Pulmonary artery endothelial cell (primary cell): Measurements from ENCODE around the gene KRTAP10-8. TPM values are rescaled to one million over a fixed set of nuclear protein-coding genes. Genes with fewer than 3 reads are reported as not detected.
"Not testable (repeated sequence)": the region's sequence is repeated elsewhere in the genome, so short reads cannot be mapped to it uniquely, and the experiment has no call there.

ENCODE experiments used
- DNase-seq: peaks from one replicate; pipeline ENCODE4 v3.0.0-alpha.2; 2011; ENCODE audit warnings: low read depth, low spot score
- total RNA-seq: library from RNA; depleted of rRNA; stranded (reverse); fragments of >200 nt; gene quantifications from 2 replicates; pipeline ENCODE4 v1.2.3, GENCODE V29; 2014

Gene KRTAP10-8
- total RNA-seq, 1 donor from 2014 or later: not detected

DNA sequence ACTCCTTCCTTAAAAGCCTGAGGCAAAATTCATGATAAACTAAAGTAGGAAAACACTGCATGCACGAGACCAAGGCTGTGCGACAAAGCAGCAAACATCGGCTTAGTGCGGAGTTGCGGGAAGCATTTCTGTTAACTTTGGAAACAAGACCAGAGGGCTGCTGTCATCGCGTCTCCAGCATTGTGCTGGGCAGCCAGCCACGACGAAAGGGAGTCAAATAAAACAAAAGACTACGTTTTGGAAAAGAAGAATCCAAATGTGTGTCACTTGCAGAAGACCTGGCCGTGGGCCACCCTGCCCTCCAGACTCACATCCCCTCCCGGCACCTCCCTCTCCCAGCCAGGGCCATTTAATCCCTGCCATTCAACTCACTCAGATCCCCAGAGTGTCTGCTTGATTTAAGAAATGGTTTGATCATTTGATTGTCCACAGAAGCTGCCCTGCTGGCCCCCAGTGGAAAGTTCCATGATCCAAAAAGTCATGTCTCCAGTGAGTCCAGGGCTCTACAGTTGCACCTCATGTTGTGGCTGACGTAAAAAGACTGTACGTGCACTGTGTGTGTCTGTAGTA is 31.9 kb downstream of the KRTAP10-8 start:
- DNase-seq: no peak

DNA sequence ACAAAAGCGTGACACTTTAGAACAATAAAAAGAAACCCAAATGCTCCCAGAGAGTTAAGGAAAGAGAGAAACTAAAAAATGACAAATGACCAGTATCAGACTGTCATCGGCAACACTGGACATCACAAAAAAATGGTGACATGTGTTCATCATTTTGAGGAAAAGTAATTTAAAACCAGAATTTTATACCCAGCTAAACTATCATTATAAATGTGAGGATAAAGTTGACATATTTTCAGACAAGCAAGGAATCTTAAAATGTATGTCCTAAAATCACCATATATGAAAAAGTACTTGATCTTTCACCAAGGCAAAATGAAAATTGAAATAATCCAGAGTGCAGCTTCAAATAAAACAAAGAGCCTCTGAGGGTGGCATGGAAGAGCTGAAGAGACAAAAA is 33.0 kb downstream of the KRTAP10-8 start:
- DNase-seq: no peak

DNA sequence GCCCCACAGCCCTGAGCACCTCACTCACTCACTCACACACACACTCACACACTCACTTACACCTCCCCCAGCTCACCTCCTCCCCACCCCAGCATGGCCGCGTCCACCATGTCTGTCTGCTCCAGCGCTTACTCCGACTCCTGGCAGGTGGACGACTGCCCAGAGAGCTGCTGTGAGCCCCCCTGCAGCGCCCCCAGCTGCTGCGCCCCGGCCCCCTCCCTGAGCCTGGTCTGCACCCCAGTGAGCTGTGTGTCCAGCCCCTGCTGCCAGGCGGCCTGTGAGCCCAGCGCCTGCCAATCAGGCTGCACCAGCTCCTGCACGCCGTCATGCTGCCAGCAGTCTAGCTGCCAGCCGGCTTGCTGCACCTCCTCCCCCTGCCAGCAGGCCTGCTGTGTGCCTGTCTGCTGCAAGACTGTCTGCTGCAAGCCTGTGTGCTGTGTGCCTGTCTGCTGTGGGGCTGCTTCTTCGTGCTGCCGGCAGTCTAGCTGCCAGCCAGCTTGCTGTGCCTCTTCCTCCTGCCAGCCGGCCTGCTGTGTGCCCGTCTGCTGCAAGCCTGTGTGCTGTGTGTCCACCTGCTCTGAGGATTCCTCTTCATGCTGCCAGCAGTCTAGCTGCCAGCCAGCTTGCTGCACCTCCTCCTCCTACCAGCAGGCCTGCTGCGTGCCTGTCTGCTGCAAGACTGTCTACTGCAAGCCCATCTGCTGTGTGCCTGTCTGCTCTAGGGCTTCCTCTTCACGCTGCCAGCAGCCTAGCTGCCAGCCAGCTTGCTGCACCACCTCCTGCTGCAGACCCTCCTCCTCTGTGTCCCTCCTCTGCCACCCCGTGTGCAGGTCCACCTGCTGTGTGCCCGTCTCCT is 34.7 kb downstream of the KRTAP10-8 start, which contains the start of gene KRTAP10-11:
KRTAP10-11 (plus strand) TSS at position 49 of the 856 bp plus-strand sequence; CDS start at position 94, 45 bp downstream.
- not testable (repeated sequence) for DNase-seq

DNA sequence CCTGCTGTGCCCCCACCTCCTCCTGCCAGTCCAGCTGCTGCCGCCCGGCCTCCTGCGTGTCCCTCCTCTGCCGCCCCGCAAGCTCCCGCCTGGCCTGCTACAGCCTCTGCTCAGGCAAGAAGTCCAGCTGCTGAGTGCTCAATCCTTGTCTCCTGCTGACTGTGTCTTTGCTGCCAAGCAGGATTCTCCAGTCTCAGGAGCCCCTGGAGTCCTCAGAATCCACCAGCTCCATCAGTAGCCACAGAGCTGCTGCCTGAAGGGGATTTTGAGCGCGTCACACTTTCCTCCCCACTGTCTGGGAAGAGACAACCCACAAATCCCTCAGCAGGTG is 35.3 kb downstream of the KRTAP10-8 start:
- no peak for DNase-seq

DNA sequence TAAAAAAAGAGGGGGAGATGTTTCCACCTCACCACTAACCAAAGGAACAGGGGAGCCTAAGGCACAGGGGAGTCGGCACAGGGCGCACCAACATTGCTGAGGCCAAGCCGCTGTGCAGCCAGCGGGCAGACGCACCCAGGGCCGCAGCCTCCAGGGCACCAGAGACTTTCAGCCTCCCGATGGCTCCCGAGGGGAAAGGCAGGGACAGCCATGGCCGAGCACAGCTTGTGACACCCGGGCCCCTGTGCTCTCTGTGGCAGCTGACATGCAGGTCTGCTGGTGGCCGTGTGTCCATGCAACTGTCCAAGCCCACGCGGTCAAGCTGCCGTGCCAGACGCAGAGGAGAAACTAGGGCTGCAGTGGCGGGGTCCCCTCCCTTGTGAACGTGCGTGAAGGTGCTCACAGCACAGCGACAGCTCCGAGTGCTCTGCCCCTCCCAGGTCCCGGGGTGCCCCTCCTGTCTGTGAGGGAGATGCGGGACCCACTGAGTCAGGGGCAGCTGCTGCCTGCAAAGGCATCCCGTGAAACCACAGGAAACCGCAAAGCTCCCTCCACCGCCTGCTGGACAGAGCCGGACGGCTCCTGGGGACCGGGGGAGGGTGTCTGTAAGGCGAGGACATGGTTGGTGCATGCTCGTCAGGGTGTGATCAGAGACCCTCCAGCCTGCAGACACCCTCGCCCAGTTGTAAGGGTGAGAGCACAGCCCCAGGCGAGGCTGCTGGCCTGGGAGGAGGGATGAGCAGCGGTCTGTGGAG is 36.9 kb downstream of the KRTAP10-8 start:
- no peak for DNase-seq

DNA sequence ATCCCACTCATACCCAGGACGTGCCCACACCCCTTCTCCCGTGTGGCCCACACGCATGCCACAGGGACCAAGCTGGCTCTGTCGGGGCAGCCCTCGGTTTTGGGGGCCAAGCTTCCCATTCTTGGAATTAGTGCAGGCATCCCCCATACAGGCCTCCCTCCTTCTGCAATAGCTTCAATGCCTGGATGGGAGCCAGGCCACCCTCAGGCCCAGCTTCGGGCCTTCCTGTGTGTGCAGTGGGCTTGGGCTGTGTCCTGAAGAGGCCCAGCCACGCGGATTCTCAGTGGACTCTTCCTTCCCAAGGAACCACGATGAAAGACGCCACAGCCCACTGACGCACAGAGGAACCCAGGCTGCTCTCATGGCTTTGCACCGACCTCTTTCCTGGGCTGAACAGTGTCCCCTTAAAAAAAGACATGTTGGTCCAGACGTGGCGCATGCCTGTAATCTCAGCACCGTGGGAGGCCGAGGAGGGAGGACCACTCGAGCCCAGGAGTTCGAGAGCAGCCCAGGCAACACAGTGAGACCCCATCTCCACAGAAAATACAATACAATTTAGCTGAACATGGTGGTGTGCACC is 37.7 kb downstream of the KRTAP10-8 start:
- no peak for DNase-seq

DNA sequence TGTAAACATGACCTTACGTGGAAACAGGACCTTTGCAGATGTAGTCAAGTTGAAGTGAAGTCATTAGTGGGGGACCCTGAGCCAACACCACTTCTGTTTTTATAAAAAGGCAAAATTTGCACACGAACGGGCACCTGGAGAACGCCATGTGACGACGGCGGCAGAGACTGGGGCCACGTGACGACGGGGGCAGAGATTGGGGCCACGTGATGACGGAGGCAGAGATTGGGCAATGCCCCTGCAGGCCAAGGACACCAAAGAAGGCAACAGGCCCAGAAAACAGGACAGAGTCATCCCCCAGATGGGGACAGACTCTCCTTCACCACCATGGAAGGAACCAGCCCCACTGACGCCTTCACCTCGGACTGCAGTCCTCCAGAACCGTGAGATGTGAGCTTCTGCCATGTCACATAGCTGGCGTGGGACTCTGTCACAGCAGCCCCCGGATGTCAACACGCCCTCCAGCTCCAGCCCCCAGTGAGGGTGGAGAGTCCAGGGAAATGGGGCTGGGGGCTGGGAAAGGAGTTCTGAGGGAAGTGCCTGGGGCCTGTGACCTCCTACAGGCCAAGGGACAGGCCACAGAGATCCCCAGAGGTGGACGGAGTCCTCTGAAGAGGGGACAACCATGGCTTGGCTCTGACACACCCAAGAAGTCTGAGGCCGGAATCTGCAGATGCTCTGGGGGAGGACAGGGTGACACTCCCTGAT is 38.5 kb downstream of the KRTAP10-8 start:
- no peak for DNase-seq

DNA sequence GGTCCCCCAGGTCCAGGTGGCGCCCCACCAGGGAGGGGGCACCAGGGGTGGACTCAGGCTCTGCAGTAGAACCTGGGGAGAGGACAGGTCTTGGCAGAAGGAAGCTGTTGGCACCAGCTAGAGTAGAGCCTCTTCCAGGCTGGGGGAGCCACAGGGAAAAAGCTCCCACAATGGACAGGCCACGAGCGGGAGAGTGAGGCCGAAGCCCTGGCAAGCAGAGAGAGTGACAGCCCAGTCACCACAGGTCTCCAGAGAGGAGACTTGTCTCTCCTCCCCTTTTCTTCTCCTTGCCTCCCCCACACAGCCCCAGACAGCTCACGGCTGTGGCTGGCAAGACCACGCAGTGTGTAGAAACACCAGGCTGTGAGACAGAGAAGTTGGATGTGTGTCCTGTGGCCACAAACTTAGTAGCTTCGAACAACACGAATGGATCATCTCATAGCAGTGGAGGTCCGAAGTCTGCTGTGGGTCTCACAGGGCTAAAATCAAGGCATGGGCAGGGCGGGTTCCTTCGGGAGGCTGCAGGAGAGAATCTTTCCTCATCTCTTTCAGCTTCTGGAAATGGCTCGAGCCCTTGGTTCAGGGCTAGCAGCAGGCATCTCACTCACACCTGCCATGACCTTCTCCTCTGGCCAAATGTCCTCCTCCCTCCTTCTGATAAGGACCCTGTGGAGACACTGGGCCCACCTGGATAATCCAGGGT is 39.2 kb downstream of the KRTAP10-8 start:
- DNase-seq: no peak

DNA sequence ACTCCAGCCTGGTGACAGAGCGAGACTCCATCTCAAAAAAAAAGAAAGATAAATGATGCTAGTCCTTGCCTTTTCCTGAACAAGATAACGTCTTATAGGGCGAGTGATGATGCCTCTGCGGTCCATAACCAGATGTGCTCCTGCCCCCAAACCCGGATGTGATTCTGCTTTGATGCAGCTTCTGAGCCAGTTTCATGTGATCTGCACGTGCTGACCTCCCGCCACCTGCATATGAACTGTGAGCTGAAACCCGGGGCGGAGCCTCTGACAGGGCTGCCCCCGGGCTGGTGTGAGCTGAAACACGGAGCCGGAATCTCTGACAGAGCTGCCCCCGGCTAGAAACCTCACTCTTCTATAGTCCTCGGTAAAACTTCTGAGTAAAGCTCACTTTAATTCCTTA is 41.2 kb downstream of the KRTAP10-8 start:
- DNase-seq: no peak

DNA sequence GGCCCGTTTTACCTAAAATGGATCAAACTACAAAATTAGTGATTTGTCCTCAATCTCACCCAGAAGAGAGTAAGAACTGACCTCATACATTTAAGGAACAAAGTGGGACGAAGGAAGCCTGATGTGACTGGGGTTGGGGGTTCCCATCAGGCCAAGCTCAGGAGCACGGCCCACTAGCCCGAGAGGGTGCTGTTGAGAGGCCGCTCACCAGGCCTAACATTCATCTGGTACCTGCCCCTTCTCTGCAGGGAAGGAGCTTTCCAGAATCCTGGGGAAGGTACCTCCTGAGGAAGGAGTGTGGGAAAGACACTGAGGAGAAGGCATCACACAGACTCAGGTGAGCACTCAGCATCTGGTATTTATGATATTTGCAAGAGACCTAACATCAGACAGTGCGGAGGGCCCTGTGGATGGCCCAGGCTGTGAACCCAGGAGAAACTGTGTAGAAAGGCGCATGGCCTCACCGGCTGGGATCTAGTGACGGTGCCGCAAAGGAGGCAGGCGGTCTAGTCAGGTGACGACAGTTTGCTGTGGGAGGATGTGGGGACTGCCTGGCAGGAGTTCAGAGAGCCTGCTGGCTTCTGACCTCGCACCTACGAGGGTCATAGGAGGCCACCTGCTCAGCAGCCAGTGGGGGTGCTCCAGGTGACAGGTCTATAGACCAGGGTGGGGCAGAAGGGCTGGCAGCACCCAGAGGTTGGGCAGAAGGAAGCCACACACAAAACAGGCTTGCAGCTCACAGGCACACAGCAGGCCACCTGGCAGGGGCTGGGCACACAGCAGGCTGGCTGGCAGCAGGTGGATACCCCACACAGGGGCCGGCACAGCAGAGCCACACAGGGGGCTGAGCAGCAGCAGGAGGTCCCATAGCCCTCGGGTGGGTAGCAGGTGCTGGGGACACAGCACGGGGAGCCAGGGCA is 42.0 kb downstream of the KRTAP10-8 start:
- DNase-seq: no peak

DNA sequence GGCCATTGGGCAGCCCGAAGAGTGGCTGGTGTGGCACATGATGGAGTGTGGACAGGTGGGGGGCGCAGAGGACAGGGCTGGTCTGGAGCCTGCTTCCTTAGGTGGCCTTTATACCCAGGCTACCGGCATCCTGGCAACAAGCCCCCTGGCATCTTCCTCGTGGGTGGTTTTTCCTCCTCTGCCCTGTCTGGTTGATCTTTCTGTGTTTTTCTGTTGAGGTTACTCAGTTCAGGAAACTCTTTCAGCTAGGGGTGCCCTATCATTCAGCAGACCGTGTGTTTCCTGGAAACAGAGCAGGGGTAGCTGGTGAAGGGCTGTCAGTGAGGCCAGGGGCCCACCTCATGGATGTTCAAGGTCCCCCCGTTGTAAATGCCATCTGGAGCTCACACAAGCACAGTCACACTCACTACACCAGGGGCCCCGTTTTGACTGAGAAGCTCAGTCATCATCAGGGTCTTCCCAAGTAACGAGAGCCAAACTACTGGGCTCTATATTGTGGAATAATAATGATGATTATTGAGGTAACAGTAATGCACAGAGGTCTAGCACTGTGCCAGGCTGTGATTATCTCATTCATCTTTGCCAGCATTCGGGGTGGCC is 42.8 kb downstream of the KRTAP10-8 start, which contains the start of gene KRTAP12-4:
KRTAP12-4 (minus strand) TSS at position 84 of the 600 bp plus-strand sequence; CDS start at position 39, 45 bp downstream.
- no peak for DNase-seq

DNA sequence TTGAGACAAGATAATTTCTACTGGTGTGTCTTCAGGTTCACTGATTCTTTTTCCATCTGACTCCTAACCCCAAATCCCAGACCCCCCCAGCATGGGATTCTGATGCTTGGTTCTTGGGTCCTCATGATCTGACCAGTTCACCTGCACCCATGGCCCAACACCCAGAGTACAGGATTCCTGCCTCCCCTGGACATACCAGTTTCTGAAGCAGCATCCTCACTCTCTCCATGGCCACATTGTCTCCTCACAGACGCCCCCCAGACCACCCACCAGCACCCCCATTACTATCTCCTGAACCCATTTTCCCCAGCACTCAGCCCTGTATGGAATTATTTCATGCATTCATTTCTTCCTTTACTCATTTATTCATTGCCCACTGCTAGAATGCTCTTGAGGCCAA is 45.0 kb downstream of the KRTAP10-8 start:
- no peak for DNase-seq

DNA sequence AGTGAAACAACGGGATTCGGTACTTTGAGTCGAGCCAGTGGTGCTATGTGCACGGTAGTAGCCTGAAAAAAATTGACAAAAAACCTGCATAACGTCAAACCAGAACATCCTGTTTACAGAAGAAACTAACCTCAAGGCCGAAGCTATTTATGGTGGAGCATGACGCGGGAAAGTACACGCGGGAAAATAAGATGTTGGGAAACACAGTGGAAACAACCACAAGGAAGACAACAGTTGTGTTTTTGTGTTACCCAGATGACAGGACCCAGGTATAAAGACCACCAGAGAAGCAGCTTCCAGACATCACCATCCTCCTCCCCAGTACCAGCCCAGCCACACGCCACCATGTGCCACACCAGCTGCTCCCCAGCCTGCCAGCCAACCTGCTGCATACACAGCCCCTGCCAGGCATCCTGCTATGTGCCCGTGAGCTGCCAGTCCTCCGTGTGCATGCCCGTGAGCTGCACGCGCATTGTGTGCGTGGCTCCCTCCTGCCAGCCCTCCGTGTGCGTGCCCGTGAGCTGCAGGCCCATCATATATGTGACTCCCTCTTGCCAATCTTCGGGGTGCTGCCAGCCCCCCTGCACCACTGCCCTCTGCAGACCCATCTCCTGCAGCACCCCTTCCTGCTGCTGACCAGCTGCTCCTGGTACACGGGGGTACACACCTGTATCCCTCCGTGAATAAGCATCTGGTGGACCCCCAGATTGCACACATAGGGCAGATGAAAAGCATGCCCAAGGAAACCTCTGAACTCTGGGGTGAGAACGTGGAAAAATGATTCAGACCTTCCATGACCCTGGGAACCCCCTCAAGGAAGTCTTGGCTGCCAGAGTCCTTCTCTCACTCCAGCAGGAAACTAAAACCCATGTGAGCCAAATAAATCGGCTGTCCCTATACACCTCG is 46.0 kb downstream of the KRTAP10-8 start, which contains the start of gene KRTAP12-3:
KRTAP12-3 (plus strand) TSS at position 298 of the 906 bp plus-strand sequence; CDS start at position 346, 48 bp downstream.
- no peak for DNase-seq

DNA sequence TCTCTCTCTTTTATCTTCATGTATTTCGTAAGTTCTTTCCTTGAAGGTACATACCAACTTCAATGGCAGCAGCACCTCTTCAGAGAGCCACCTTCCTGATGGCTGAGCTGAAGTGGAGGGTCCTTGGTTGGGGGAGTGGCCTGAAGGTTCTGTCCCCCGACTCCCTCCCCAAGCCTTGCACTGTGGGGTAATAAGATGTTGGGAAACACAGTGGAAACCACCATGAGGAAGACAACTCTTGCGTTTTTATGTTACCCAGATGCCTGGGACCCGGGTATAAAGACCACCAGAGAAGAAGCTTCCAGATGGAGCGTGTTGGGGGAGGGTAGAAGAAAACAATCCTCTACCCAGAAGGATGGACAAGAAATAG is 46.6 kb downstream of the KRTAP10-8 start:
- DNase-seq: no peak

DNA sequence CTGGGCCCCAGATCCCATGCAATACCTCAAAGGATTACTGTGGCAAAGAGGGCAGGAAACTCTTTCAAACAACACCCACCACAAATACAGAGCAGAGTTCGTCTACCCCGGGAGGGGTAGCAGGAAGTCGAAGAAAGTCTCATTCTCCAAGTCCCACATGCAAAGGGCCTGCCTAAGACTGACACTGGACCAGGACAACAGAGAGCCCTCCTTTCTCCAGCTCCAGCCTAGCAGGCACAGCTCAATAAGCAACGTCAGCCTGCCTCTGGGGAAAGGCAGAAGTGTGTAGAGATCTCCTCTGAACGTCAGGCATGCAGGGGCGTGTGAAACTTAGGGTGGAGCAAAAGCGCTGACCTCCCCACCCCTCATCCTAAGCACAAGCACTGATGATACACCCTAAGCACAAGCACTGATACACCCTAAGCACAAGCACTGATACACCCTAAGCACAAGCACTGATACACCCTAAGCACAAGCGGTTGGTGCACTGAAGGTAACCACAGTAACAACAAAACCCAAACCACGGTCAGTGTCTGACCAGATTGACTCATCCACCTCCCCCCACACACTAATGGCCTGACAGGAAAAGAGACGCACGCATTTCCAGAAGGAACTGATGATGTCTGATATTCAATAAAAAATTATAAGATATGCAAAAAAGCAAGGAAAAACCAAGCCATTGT is 47.2 kb downstream of the KRTAP10-8 start:
- no peak for DNase-seq

DNA sequence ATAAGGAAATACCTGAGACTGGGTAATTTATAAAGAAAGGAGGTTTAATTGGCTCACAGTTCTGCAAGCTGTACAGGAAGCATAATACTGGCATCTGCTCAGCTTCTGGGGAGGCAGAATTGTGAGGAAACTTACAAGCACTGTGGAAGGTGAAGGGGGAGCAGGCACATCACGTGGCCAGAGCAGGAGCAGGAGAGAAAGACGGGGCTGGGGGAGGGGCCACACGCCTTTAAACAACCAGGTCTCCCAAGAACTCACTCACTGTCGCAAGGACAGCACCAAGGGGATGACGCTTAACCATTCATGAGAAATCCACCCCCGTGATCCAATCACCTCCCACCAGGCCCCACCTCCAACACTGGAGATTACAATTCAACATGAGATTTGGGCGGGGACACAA is 49.7 kb downstream of the KRTAP10-8 start:
- DNase-seq: not testable (repeated sequence)
